ENCODE results near the gene TPK1. TPM values are rescaled to one million over a fixed set of nuclear protein-coding genes. Genes with fewer than 3 reads are reported as not detected.

Gene TPK1
- total and polyA plus RNA-seq, 2 of the 8 experiments (the other 6 are each of a cell fraction or from before 2014, with no cell fraction given), result 1.9 to 2.7 TPM

- no peaks in the 10 kb centered on the region for H3K27me3 ChIP-seq (replicated peaks in 1 of 4; ENCODE audit: control insufficient read depth in 3 of 4, extremely low read depth in 1 of 4, insufficient read depth in 3 of 4, low read length in 3 of 4)
- no peak overlapping the region for H2BK15ac ChIP-seq (ENCODE audit: low read length)
- H2AK5ac ChIP-seq (ENCODE audit: low read depth, low read length), result no peak overlapping the region
- H2BK20ac ChIP-seq (ENCODE audit: low read length), result no peak overlapping the region
- no peak overlapping the region for H4K5ac ChIP-seq (ENCODE audit: insufficient read length, low read depth, low read length)
- ChIA-PET POLR2A (ENCODE audit: partially characterized antibody) (no interaction called here), CTCF (ENCODE audit: partially characterized antibody) (no interaction called here)
- H3K79me2 ChIP-seq (ENCODE audit: control insufficient read depth in 1 of 2, insufficient read depth in 2 of 2, low read length in 2 of 2), result no peaks in the 10 kb centered on the region
- H2BK120ac ChIP-seq (replicated peaks; ENCODE audit: low read depth, low read length), result no peak overlapping the region
- no peak overlapping the region for H3K23ac ChIP-seq (ENCODE audit: insufficient read length)
- no peak overlapping the region for H3K9ac ChIP-seq (replicated peaks in 1 of 4; ENCODE audit: extremely low read depth in 1 of 4, low read depth in 3 of 4, low read length in 3 of 4)
- no peak overlapping the region for H2BK5ac ChIP-seq (ENCODE audit: low read depth, low read length)
- no peak overlapping the region for H3K4me2 ChIP-seq (ENCODE audit: insufficient read depth in 1 of 2, low read depth in 2 of 2, low read length in 2 of 2)
- H3K23me2 ChIP-seq (ENCODE audit: low read depth, low read length), result no peaks in the 10 kb centered on the region
- H3K79me1 ChIP-seq (ENCODE audit: low read depth, low read length), result no peaks in the 10 kb centered on the region
- no peaks in the 10 kb centered on the region for H4K20me1 ChIP-seq (replicated peaks in 1 of 2; ENCODE audit: control insufficient read depth in 1 of 2, insufficient read depth in 2 of 2, low read length in 2 of 2)
- no peaks in the 10 kb centered on the region for H3K36me3 ChIP-seq (ENCODE audit: control insufficient read depth in 2 of 4, insufficient read depth in 4 of 4, low read length in 3 of 4)
- WGBS, 2 experiments (ENCODE audit: extremely low coverage in 1 of 2, insufficient coverage in 1 of 2, insufficient read length in 1 of 2, insufficient replicate concordance in 2 of 2, low coverage in 1 of 2, low lambda C conversion rate in 2 of 2, missing lambda C conversion rate in 1 of 2), result 82% methylated on average over 1 of the region's 1 CpG; no CpG with 5 or more reads in 1 of the 2 experiments
- no peaks in the 10 kb centered on the region for H3K4me1 ChIP-seq (replicated peaks in 1 of 4; ENCODE audit: control insufficient read depth in 3 of 4, insufficient read depth in 4 of 4, low read length in 3 of 4)
- FAIRE-seq, result no peak
- H2BK12ac ChIP-seq (ENCODE audit: low read depth, low read length), result no peak overlapping the region
- no peak overlapping the region for H3K18ac ChIP-seq (ENCODE audit: extremely low read depth, low read length)
- H3K56ac ChIP-seq (replicated peaks; ENCODE audit: insufficient read length, low read depth, low read length), result no peak overlapping the region
- no peak overlapping the region for H4K91ac ChIP-seq (replicated peaks; ENCODE audit: insufficient read length, low read length)
- no peak overlapping the region for H4K8ac ChIP-seq (ENCODE audit: extremely low read depth, insufficient read depth, low read length)
- H3K14ac ChIP-seq (ENCODE audit: insufficient read length), result no peak overlapping the region
- DNase-seq (ENCODE audit: low read depth in 1 of 2, low spot score in 2 of 2), result no peak
- no peak overlapping the region for H2AFZ ChIP-seq (ENCODE audit: low read length)
- no peak overlapping the region for H3K4me3 ChIP-seq (ENCODE audit: extremely low read depth in 1 of 4, insufficient read depth in 2 of 4, low read depth in 3 of 4, low read length in 4 of 4)
- no peaks in the 10 kb centered on the region; a peak in 1 of 4 replicates for H3K9me3 ChIP-seq (ENCODE audit: insufficient read depth in 2 of 2, low read depth in 1 of 2, low read length in 1 of 2)
- no peak overlapping the region for H3K27ac ChIP-seq (ENCODE audit: low read depth, low read length)
- TF ChIP-seq CTCF (IDR thresholded peaks at IDR 0.05; ENCODE audit: control extremely low read depth in 1 of 3, insufficient read depth in 1 of 3, low read depth in 1 of 3, low read length in 3 of 3) (no peak), SRF (IDR thresholded peaks at IDR 0.05; ENCODE audit: low read depth, low read length) (no peak), CREB1 (IDR thresholded peaks at IDR 0.05) (no peak), FOSL1 (IDR thresholded peaks at IDR 0.05; ENCODE audit: insufficient read depth, low read depth, low read length) (no peak), TEAD4 (IDR thresholded peaks at IDR 0.05; ENCODE audit: low read depth, low read length) (no peak), KDM1A (IDR thresholded peaks at IDR 0.05; ENCODE audit: borderline replicate concordance, low read length) (no peak), USF2 (IDR thresholded peaks at IDR 0.05; ENCODE audit: low read length) (no peak)
- H3K4ac ChIP-seq (replicated peaks; ENCODE audit: insufficient read length, low read depth, low read length), result no peak overlapping the region
Observed at GRCh38 chr7:144848078-144848477, 12.2 kb upstream of the TPK1 start.

Data from H1 (cell line).